HepG2 (cell line): ENCODE results near the gene LRP5. TPM values are rescaled to one million over a fixed set of nuclear protein-coding genes. Genes with fewer than 3 reads are reported as not detected.

Experiments used
- BRF2 ChIP-seq: sonication (generic); formaldehyde crosslinking; IDR thresholded peaks from 2 replicates; pipeline ENCODE4 v1.8.1; 2022; ENCODE audit warnings: mild to moderate bottlenecking, missing genetic modification reagents
- GATAD1 ChIP-seq: IDR thresholded peaks from 2 replicates; pipeline ENCODE4 v1.6.1; 2016; ENCODE audit warnings: missing genetic modification reagents, missing compliant biosample characterization
- HIVEP1 ChIP-seq: sonication (generic); formaldehyde crosslinking; IDR thresholded peaks from 2 replicates; pipeline ENCODE4 v1.4.0; 2020; ENCODE audit warnings: mild to moderate bottlenecking, missing genetic modification reagents
- NCOA2 ChIP-seq: sonication (generic); formaldehyde crosslinking; IDR thresholded peaks from 2 replicates; pipeline ENCODE4 v1.8.0; 2022; ENCODE audit warnings: inconsistent platforms
- PRDM15 ChIP-seq: sonication (generic); formaldehyde crosslinking; IDR thresholded peaks from 2 replicates; pipeline ENCODE4 v1.4.0; 2020; ENCODE audit warnings: missing genetic modification reagents
- SNAI1 ChIP-seq: sonication (generic); formaldehyde crosslinking; IDR thresholded peaks from 2 replicates; pipeline ENCODE4 v1.5.0; 2020; ENCODE audit warnings: mild to moderate bottlenecking, missing genetic modification reagents, borderline replicate concordance
- TBX2 ChIP-seq: sonication (generic); formaldehyde crosslinking; IDR thresholded peaks from 2 replicates; pipeline ENCODE4 v1.5.0; 2020; ENCODE audit warnings: missing genetic modification reagents, mild to moderate bottlenecking, borderline replicate concordance
- ZBTB33 ChIP-seq: sonication (generic); formaldehyde crosslinking; IDR thresholded peaks from 2 replicates; pipeline ENCODE4 v1.4.0; 2020; ENCODE audit warnings: missing genetic modification reagents
- ZBTB38 ChIP-seq: sonication (generic); formaldehyde crosslinking; IDR thresholded peaks from 2 replicates; pipeline ENCODE4 v1.5.1; 2020; ENCODE audit warnings: mild to moderate bottlenecking, missing genetic modification reagents
- ZNF230 ChIP-seq: sonication (generic); formaldehyde crosslinking; IDR thresholded peaks from 2 replicates; pipeline ENCODE4 v1.4.0; 2020; ENCODE audit warnings: mild to moderate bottlenecking, missing genetic modification reagents
- ZNF329 ChIP-seq: sonication (generic); formaldehyde crosslinking; IDR thresholded peaks from 2 replicates; pipeline ENCODE4 v1.9.0; 2021; ENCODE audit warnings: low read depth, mild to moderate bottlenecking, missing genetic modification reagents
- ZNF605 ChIP-seq: sonication (generic); formaldehyde crosslinking; IDR thresholded peaks from 2 replicates; pipeline ENCODE4 v1.8.0; 2022; ENCODE audit warnings: mild to moderate bottlenecking, missing genetic modification reagents
- ZNF687 ChIP-seq: sonication (generic); formaldehyde crosslinking; IDR thresholded peaks from 2 replicates; pipeline ENCODE4 v1.5.1; 2020; ENCODE audit warnings: mild to moderate bottlenecking, missing genetic modification reagents, moderate library complexity
- polyA plus RNA-seq, 8 experiments: library from polyadenylated mRNA; depleted of rRNA in 3 of 8; stranded (reverse) in 7 of 8; unstranded in 1 of 8; fragments of >200 nt; fragmentation: Illumina TruSeq in 4 of 8; extraction: Trizol in 4 of 8; gene quantifications; 2 replicates each; pipeline versions ENCODE4 v1.2.1 to v1.2.3, GENCODE V29; 2011 to 2016; ENCODE audit warnings: low read depth in 4 of 8, missing spikeins in 1 of 8, mixed read lengths in 1 of 8; ENCODE audit not compliant: insufficient read depth in 1 of 8
- total RNA-seq, 5 experiments: library from RNA; depleted of rRNA; stranded (reverse); fragments of >200 nt; fragmentation: Illumina TruSeq; extraction: Trizol; gene quantifications; 2 replicates each; pipeline ENCODE4 v1.2.3, GENCODE V29; 2016; ENCODE audit warnings: low read depth in 1 of 5

Gene LRP5
- total and polyA plus RNA-seq, 2 of the 13 experiments (the other 11 are each of a cell fraction or from before 2014, with no cell fraction given) = 40.4 to 64.0 TPM

- no peak for TF ChIP-seq ZNF687 (CRISPR knock-in tag)
- peak; percentile 49; the same call in 1 of the 2 replicates for TF ChIP-seq ZBTB38 (CRISPR knock-in tag)
- no peak for TF ChIP-seq ZNF230 (CRISPR knock-in tag)
- TF ChIP-seq GATAD1 (CRISPR knock-in tag) = no peak
- TF ChIP-seq BRF2 = no peak
- no peak for TF ChIP-seq TBX2 (CRISPR knock-in tag)
- TF ChIP-seq ZNF329 (CRISPR knock-in tag) = no peak
- peak; percentile 21; the same call in 1 of the 2 replicates for TF ChIP-seq ZBTB33 (CRISPR knock-in tag)
- no peak for TF ChIP-seq NCOA2
- no peak for TF ChIP-seq ZNF605 (CRISPR knock-in tag)
- no peak for TF ChIP-seq HIVEP1 (CRISPR knock-in tag)
- TF ChIP-seq PRDM15 (CRISPR knock-in tag) = no peak
- TF ChIP-seq SNAI1 = no peak
Observed at GRCh38 chr11:68347841-68348240, 35.5 kb downstream of the LRP5 start (continued).
